Activated naive CD4-positive, alpha-beta T cell treated with anti-CD3 and anti-CD28 coated beads, Interleukin-2, amount 10 ng/mL, durations not matched to agents 5 hours and 36 hours (primary cell): ENCODE measurements around the gene LIX1. TPM values are rescaled to one million over a fixed set of nuclear protein-coding genes. Genes with fewer than 3 reads are reported as not detected.

ENCODE experiments used
- total RNA-seq, 2 experiments: library from RNA; stranded (reverse); gene quantifications; one replicate each; pipeline ENCODE4 v1.2.3, GENCODE V29; 2021

LIX1 gene
- not detected for total RNA-seq

DNA sequence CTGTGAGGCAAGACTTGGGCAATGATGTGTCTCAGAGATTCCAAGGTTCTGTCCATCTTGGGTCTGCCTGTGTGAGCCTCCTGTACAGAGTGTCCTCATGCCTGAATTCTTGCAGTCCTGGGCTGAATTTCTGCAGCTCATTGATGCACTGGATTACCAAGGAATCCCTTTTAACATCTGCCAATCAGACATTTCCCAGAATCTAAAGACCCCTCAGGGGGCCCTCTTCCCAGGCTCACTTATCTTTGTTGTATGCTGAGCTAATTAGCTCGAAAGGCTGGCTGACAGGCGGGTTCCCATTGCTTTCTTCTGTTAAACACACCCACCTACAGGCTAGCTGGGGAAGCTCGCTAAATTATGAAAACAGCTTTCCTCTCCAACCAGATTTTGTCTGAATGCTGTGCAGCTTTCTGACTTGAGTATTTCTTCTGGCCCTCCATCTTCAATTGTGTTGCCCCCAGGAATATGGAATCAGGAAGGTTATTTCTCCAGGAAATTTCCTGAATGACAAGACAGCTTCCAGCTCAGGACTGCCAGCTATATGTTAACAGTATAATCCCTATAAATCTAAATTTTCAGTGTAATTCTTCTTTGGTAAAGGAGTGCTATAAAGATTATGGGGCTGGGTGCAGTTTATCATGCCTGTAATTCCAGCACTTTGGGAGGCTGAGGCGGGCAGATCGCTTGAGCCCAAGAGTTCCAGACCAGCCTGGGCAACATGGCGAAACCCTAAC is at the start of gene LIX1:
TSS of gene LIX1 (minus strand) at position 91 of the 734 bp plus-strand sequence. CDS start at position 56, 35 bp downstream.

DNA sequence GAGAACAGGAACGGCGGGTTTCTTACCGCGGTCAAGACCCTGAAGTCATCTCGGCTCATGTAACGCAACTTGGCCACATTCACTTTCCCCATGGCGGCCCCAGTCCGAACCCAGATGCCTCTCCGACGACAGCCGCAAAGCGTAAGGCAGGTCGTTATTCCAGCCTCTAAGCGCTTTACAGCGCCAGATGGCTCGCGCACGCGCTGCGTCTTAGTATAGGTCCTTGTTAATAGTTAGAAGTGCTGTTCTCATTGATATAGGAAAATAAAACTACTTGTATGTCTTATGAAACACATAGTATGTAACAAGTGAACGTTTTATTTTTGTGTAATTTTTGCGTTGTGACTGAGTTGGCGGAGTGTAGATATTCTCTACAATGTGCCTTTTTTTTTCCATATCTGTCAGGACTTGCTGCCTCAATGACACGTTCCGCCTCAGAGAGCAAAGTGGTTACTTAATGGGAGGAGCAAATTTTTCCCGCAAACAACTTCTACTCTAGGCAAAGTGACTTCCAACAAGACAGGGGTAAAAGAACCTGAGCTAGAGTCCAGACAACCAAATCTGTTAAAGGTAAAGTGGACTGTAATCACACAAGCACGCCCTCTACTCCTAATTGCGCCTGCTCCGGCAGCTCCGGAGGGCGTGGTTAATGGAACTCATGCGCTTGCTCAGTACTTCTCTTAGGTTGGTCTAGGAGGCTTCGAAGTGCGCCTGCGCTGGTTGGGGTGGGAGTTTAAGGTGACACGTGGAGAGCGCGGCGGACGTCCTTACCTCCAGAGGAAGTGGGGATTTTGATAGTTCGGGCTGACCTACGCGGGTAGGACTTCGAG is 40.9 kb upstream of the LIX1 start, which contains the start of gene RIOK2:
TSS of gene RIOK2 (minus strand) at position 148 of the 830 bp plus-strand sequence. CDS start at position 92, 56 bp downstream.

Other genes with a start within 250 kb of the LIX1 start
- gene LNPEP, start 206.5 kb downstream of the LIX1 start, total RNA-seq = 10 to 100 TPM; 90.8 to 95.8 TPM
- gene RIOK2, start 40.6 kb upstream of the LIX1 start, total RNA-seq = 10 to 100 TPM; 23.8 to 29.0 TPM